ENCODE measurements around the gene SLC4A9.
A peak's percentile ranks its signal among the peaks of the same experiment; 100 is the strongest.

SLC4A9 gene

DNA sequence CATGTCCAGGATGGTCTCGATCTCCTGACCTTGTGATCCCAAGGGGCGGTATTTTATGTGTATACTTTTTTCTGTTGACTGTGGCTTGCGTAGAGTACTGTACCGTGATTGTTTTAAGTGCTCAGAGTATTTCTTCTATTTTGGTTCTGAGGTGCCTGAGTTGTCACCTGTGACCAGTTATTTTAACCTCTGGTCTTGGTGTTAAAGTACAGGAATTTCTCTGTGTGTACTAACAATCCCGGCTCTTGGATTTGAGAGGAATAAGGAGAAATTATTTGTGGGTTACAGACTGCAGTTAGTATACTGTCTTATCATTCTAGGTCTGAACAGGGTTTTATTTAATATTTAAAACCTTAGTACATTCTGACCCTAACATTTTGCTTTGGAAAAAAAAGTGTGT is 43.6 kb downstream of the SLC4A9 start:
- TF ChIP-seq CTCF (IDR thresholded peaks at IDR 0.05; ENCODE audit: unreplicated experiment in 3 of 3): no peak
- Mint-ChIP-seq H3K27ac (peak overlapping the region; percentile 27 to 80 (median 69)), H3K9me3 (no peaks in the 10 kb centered on the region), H3K27me3 (ENCODE audit: low read depth) (no peaks in the 10 kb centered on the region), H3K36me3 (ENCODE audit: low read depth) (peaks cover 17% of the 10 kb centered on the region), H3K4me1 (peaks cover 24% of the 10 kb centered on the region), H3K4me3 (no peak overlapping the region)

DNA sequence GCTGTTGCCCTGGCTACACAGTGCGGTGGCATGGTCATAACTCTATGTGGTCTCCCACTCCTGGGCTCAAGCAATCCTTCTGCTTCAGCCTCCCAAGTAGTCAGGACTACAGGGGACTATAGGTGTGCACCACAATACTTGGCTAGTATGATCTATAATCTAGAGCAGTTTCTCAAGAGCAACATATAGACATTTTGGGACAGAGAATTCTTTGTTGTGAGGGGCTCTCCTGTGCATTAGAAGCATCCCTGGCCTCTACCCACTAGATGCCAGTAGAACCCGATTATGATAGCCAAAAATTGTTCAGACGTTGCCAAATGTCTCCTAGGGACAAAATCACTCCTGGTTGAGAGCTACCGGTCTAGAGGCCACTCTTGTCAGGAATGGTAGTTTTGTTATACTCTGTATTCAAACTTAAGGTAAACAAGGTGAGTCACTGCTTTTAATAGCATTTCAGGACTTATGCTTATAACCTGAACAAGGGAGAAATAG is 48.8 kb downstream of the SLC4A9 start:
- H3K4me3 Mint-ChIP-seq: no peak overlapping the region
- TF ChIP-seq CTCF (IDR thresholded peaks at IDR 0.05; ENCODE audit: unreplicated experiment in 3 of 3): no peak
- H3K36me3 Mint-ChIP-seq (ENCODE audit: low read depth): peaks cover 20% of the 10 kb centered on the region

GRCh38 chr5:140413230-140413629 is 53.2 kb downstream of the SLC4A9 start:
- Mint-ChIP-seq H3K27me3 (ENCODE audit: low read depth) (no peaks in the 10 kb centered on the region), H3K4me1 (no peaks in the 10 kb centered on the region), H3K27ac (no peak overlapping the region), H3K36me3 (ENCODE audit: low read depth) (peaks cover 16% of the 10 kb centered on the region), H3K9me3 (no peaks in the 10 kb centered on the region), H3K4me3 (no peak overlapping the region)
- TF ChIP-seq CTCF (IDR thresholded peaks at IDR 0.05; ENCODE audit: unreplicated experiment in 3 of 3): no peak

More for the DNA sequence above, 48.8 kb downstream of the SLC4A9 start:
- no peak overlapping the region for H3K27ac Mint-ChIP-seq
- H3K27me3 Mint-ChIP-seq (ENCODE audit: low read depth): no peaks in the 10 kb centered on the region
- no peaks in the 10 kb centered on the region for H3K9me3 Mint-ChIP-seq
- H3K4me1 Mint-ChIP-seq: peaks cover 12% of the 10 kb centered on the region

GRCh38 chr5:140417235-140417634 is 57.2 kb downstream of the SLC4A9 start:
- Mint-ChIP-seq H3K27ac (no peak overlapping the region), H3K36me3 (ENCODE audit: low read depth) (peaks cover 30% of the 10 kb centered on the region), H3K4me1 (no peaks in the 10 kb centered on the region), H3K9me3 (peaks cover 3% of the 10 kb centered on the region), H3K4me3 (no peak overlapping the region), H3K27me3 (ENCODE audit: low read depth) (no peaks in the 10 kb centered on the region)
- TF ChIP-seq CTCF (IDR thresholded peaks at IDR 0.05; ENCODE audit: unreplicated experiment in 3 of 3): no peak

DNA sequence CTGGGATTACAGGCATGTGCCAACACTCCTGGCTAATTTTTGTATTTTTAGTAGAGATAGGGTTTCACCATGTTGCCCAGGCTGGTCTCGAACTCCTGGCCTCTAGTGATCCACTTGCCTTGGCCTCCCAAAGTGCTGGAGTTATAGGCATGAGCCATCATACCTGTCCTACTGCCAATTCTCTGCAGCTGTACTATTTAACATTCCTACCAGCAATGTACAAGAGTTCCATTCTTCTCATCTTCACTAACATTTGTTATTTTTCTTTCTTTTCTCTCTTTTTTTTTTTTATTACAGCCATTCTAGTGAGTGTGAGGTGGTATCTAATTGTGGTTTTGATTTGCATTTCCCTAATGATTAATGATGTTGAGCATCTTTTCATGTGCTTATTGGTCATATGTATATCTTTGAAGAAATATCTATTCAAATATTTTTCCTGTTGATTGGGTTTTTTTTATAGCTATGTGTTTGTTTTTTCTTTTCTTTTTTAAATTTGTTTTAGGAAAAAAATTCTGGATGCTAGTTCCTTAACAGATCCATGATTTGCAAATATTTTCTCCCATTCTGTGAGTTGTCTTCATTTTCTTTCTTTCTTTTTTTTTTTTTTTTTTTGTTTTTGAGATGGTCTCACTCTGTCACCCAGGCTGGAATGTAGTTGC is 59.0 kb downstream of the SLC4A9 start:
- Mint-ChIP-seq H3K36me3 (ENCODE audit: low read depth) (peaks cover 31% of the 10 kb centered on the region), H3K9me3 (peaks cover 3% of the 10 kb centered on the region), H3K27ac (peak overlapping the region in 1 of 3 experiments; percentile 8), H3K27me3 (ENCODE audit: low read depth) (no peaks in the 10 kb centered on the region), H3K4me3 (no peak overlapping the region), H3K4me1 (no peaks in the 10 kb centered on the region)
- no peak for TF ChIP-seq CTCF (IDR thresholded peaks at IDR 0.05; ENCODE audit: unreplicated experiment in 3 of 3)

GRCh38 chr5:140420226-140420570 is 60.2 kb downstream of the SLC4A9 start:
- Mint-ChIP-seq H3K27ac (no peak overlapping the region), H3K9me3 (peaks cover 3% of the 10 kb centered on the region), H3K27me3 (ENCODE audit: low read depth) (no peaks in the 10 kb centered on the region), H3K4me3 (no peak overlapping the region), H3K36me3 (ENCODE audit: low read depth) (peaks cover 36% of the 10 kb centered on the region), H3K4me1 (no peaks in the 10 kb centered on the region)
- TF ChIP-seq CTCF (IDR thresholded peaks at IDR 0.05; ENCODE audit: unreplicated experiment in 3 of 3): no peak
